ENCODE data around the gene ATP11A. TPM values are rescaled to one million over a fixed set of nuclear protein-coding genes. Genes with fewer than 3 reads are reported as not detected.

The ATP11A gene
- polyA plus RNA-seq, 2 donors, result 4.2 to 6.7 TPM

- 72 to 91% methylated on average over 18 of the region's 18 CpGs for WGBS, 2 donors
Measured at GRCh38 chr13:112771877-112772538, 82.2 kb downstream of the ATP11A start.

GRCh38 chr13:112772539-112772909 is 82.7 kb downstream of the ATP11A start:
- WGBS, 2 donors, result 91 to 96% methylated on average over 10 of the region's 10 CpGs
- H3K27me3 ChIP-seq (ENCODE audit: control insufficient read depth in 1 of 2, insufficient read depth in 2 of 2, low read length in 2 of 2), result no peaks in the 10 kb centered on the region
- H3K36me3 ChIP-seq (ENCODE audit: control insufficient read depth in 2 of 2, insufficient read depth in 2 of 2, low read length in 1 of 2), result no peaks in the 10 kb centered on the region
- no peak overlapping the region for H3K27ac ChIP-seq (ENCODE audit: low read depth in 2 of 2, low read length in 1 of 2)
- H3K4me1 ChIP-seq (ENCODE audit: control insufficient read depth in 2 of 2, insufficient read depth in 2 of 2, low read length in 1 of 2), result peaks cover 5 to 12% of the 10 kb centered on the region in 2 donors
- no peaks in the 10 kb centered on the region for H3K9me3 ChIP-seq (ENCODE audit: control insufficient read depth in 2 of 2, insufficient read depth in 1 of 2, low read depth in 1 of 2, low read length in 1 of 2)
- no peak overlapping the region for H3K4me3 ChIP-seq (ENCODE audit: low read depth in 1 of 2, low read length in 2 of 2)

More at GRCh38 chr13:112771877-112772538, 82.2 kb downstream of the ATP11A start:
- H3K4me1 ChIP-seq (ENCODE audit: control insufficient read depth in 2 of 2, insufficient read depth in 2 of 2, low read length in 1 of 2), result peaks cover 5 to 12% of the 10 kb centered on the region in 2 donors
- H3K9me3 ChIP-seq (ENCODE audit: control insufficient read depth in 2 of 2, insufficient read depth in 1 of 2, low read depth in 1 of 2, low read length in 1 of 2), result no peaks in the 10 kb centered on the region
- no peak overlapping the region for H3K27ac ChIP-seq (ENCODE audit: low read depth in 2 of 2, low read length in 1 of 2)
- H3K27me3 ChIP-seq (ENCODE audit: control insufficient read depth in 1 of 2, insufficient read depth in 2 of 2, low read length in 2 of 2), result no peaks in the 10 kb centered on the region
- H3K36me3 ChIP-seq (ENCODE audit: control insufficient read depth in 2 of 2, insufficient read depth in 2 of 2, low read length in 1 of 2), result no peaks in the 10 kb centered on the region
- no peak overlapping the region for H3K4me3 ChIP-seq (ENCODE audit: low read depth in 1 of 2, low read length in 2 of 2)

GRCh38 chr13:112772929-112773328 is 83.1 kb downstream of the ATP11A start:
- no peaks in the 10 kb centered on the region for H3K9me3 ChIP-seq (ENCODE audit: control insufficient read depth in 2 of 2, insufficient read depth in 1 of 2, low read depth in 1 of 2, low read length in 1 of 2)
- H3K4me1 ChIP-seq (ENCODE audit: control insufficient read depth in 2 of 2, insufficient read depth in 2 of 2, low read length in 1 of 2), result peaks cover 5 to 12% of the 10 kb centered on the region in 2 donors
- WGBS, 2 donors, result 94 to 97% methylated on average over 8 of the region's 8 CpGs

GRCh38 chr13:112773601-112774447 is 84.0 kb downstream of the ATP11A start:
- no peak overlapping the region for H3K4me3 ChIP-seq (ENCODE audit: low read depth in 1 of 2, low read length in 2 of 2)
- WGBS, 2 donors, result 68 to 84% methylated on average over 23 to 25 of the region's 25 CpGs
- H3K27me3 ChIP-seq (ENCODE audit: control insufficient read depth in 1 of 2, insufficient read depth in 2 of 2, low read length in 2 of 2), result no peaks in the 10 kb centered on the region
- no peaks in the 10 kb centered on the region for H3K36me3 ChIP-seq (ENCODE audit: control insufficient read depth in 2 of 2, insufficient read depth in 2 of 2, low read length in 1 of 2)
- H3K4me1 ChIP-seq (ENCODE audit: control insufficient read depth in 2 of 2, insufficient read depth in 2 of 2, low read length in 1 of 2), result peaks cover 5 to 11% of the 10 kb centered on the region in 2 donors
- no peak overlapping the region for H3K27ac ChIP-seq (ENCODE audit: low read depth in 2 of 2, low read length in 1 of 2)
- no peaks in the 10 kb centered on the region for H3K9me3 ChIP-seq (ENCODE audit: control insufficient read depth in 2 of 2, insufficient read depth in 1 of 2, low read depth in 1 of 2, low read length in 1 of 2)

More at GRCh38 chr13:112772929-112773328, 83.1 kb downstream of the ATP11A start:
- Histone ChIP-seq H3K27me3 (ENCODE audit: control insufficient read depth in 1 of 2, insufficient read depth in 2 of 2, low read length in 2 of 2) (no peaks in the 10 kb centered on the region), H3K36me3 (ENCODE audit: control insufficient read depth in 2 of 2, insufficient read depth in 2 of 2, low read length in 1 of 2) (no peaks in the 10 kb centered on the region), H3K4me3 (ENCODE audit: low read depth in 1 of 2, low read length in 2 of 2) (no peak overlapping the region), H3K27ac (ENCODE audit: low read depth in 2 of 2, low read length in 1 of 2) (no peak overlapping the region)

- Histone ChIP-seq H3K9me3 (ENCODE audit: control insufficient read depth in 2 of 2, insufficient read depth in 1 of 2, low read depth in 1 of 2, low read length in 1 of 2) (no peaks in the 10 kb centered on the region), H3K27ac (ENCODE audit: low read depth in 2 of 2, low read length in 1 of 2) (no peak overlapping the region), H3K4me1 (ENCODE audit: control insufficient read depth in 2 of 2, insufficient read depth in 2 of 2, low read length in 1 of 2) (peaks cover 0 to 5% of the 10 kb centered on the region in 2 donors), H3K4me3 (ENCODE audit: low read depth in 1 of 2, low read length in 2 of 2) (no peak overlapping the region), H3K36me3 (ENCODE audit: control insufficient read depth in 2 of 2, insufficient read depth in 2 of 2, low read length in 1 of 2) (no peaks in the 10 kb centered on the region), H3K27me3 (ENCODE audit: control insufficient read depth in 1 of 2, insufficient read depth in 2 of 2, low read length in 2 of 2) (no peaks in the 10 kb centered on the region)
- 86 to 91% methylated on average over 7 of the region's 7 CpGs for WGBS, 2 donors
Measured at GRCh38 chr13:112774448-112774792, 84.6 kb downstream of the ATP11A start.

- Histone ChIP-seq H3K4me1 (ENCODE audit: control insufficient read depth in 2 of 2, insufficient read depth in 2 of 2, low read length in 1 of 2) (peaks cover 0 to 2% of the 10 kb centered on the region in 2 donors), H3K36me3 (ENCODE audit: control insufficient read depth in 2 of 2, insufficient read depth in 2 of 2, low read length in 1 of 2) (no peaks in the 10 kb centered on the region), H3K4me3 (ENCODE audit: low read depth in 1 of 2, low read length in 2 of 2) (no peak overlapping the region), H3K9me3 (ENCODE audit: control insufficient read depth in 2 of 2, insufficient read depth in 1 of 2, low read depth in 1 of 2, low read length in 1 of 2) (no peaks in the 10 kb centered on the region), H3K27me3 (ENCODE audit: control insufficient read depth in 1 of 2, insufficient read depth in 2 of 2, low read length in 2 of 2) (no peaks in the 10 kb centered on the region), H3K27ac (ENCODE audit: low read depth in 2 of 2, low read length in 1 of 2) (no peak overlapping the region)
- WGBS, 2 donors, result 96% methylated on average over 36 of the region's 36 CpGs
Measured at GRCh38 chr13:112774829-112775565, 85.2 kb downstream of the ATP11A start.

GRCh38 chr13:112775791-112776279 is 86.0 kb downstream of the ATP11A start:
- no peaks in the 10 kb centered on the region for H3K36me3 ChIP-seq (ENCODE audit: control insufficient read depth in 2 of 2, insufficient read depth in 2 of 2, low read length in 1 of 2)

GRCh38 chr13:112776354-112776753 is 86.5 kb downstream of the ATP11A start:
- Histone ChIP-seq H3K4me1 (ENCODE audit: control insufficient read depth in 2 of 2, insufficient read depth in 2 of 2, low read length in 1 of 2) (peaks cover 0 to 2% of the 10 kb centered on the region in 2 donors), H3K27ac (ENCODE audit: low read depth in 2 of 2, low read length in 1 of 2) (no peak overlapping the region), H3K9me3 (ENCODE audit: control insufficient read depth in 2 of 2, insufficient read depth in 1 of 2, low read depth in 1 of 2, low read length in 1 of 2) (no peaks in the 10 kb centered on the region), H3K36me3 (ENCODE audit: control insufficient read depth in 2 of 2, insufficient read depth in 2 of 2, low read length in 1 of 2) (no peaks in the 10 kb centered on the region), H3K27me3 (ENCODE audit: control insufficient read depth in 1 of 2, insufficient read depth in 2 of 2, low read length in 2 of 2) (no peaks in the 10 kb centered on the region), H3K4me3 (ENCODE audit: low read depth in 1 of 2, low read length in 2 of 2) (no peak overlapping the region)
- WGBS, 2 donors, result 96 to 97% methylated on average over 9 of the region's 9 CpGs

More at GRCh38 chr13:112775791-112776279, 86.0 kb downstream of the ATP11A start:
- Histone ChIP-seq H3K27ac (ENCODE audit: low read depth in 2 of 2, low read length in 1 of 2) (no peak overlapping the region), H3K9me3 (ENCODE audit: control insufficient read depth in 2 of 2, insufficient read depth in 1 of 2, low read depth in 1 of 2, low read length in 1 of 2) (no peaks in the 10 kb centered on the region), H3K27me3 (ENCODE audit: control insufficient read depth in 1 of 2, insufficient read depth in 2 of 2, low read length in 2 of 2) (no peaks in the 10 kb centered on the region), H3K4me3 (ENCODE audit: low read depth in 1 of 2, low read length in 2 of 2) (no peak overlapping the region), H3K4me1 (ENCODE audit: control insufficient read depth in 2 of 2, insufficient read depth in 2 of 2, low read length in 1 of 2) (peaks cover 0 to 2% of the 10 kb centered on the region in 2 donors)
- 91 to 95% methylated on average over 23 to 25 of the region's 25 CpGs for WGBS, 2 donors

GRCh38 chr13:112776971-112777370 is 87.1 kb downstream of the ATP11A start:
- no peaks in the 10 kb centered on the region for H3K36me3 ChIP-seq (ENCODE audit: control insufficient read depth in 2 of 2, insufficient read depth in 2 of 2, low read length in 1 of 2)
- no peaks in the 10 kb centered on the region for H3K27me3 ChIP-seq (ENCODE audit: control insufficient read depth in 1 of 2, insufficient read depth in 2 of 2, low read length in 2 of 2)
- peaks cover 0 to 3% of the 10 kb centered on the region in 2 donors for H3K4me1 ChIP-seq (ENCODE audit: control insufficient read depth in 2 of 2, insufficient read depth in 2 of 2, low read length in 1 of 2)
- WGBS, 2 donors, result 95 to 97% methylated on average over 11 of the region's 11 CpGs
- H3K4me3 ChIP-seq (ENCODE audit: low read depth in 1 of 2, low read length in 2 of 2), result no peak overlapping the region
- H3K27ac ChIP-seq (ENCODE audit: low read depth in 2 of 2, low read length in 1 of 2), result no peak overlapping the region
- H3K9me3 ChIP-seq (ENCODE audit: control insufficient read depth in 2 of 2, insufficient read depth in 1 of 2, low read depth in 1 of 2, low read length in 1 of 2), result no peaks in the 10 kb centered on the region
